Liver (tissue), 9 donors: ENCODE measurements around the gene UBA3. TPM values are rescaled to one million over a fixed set of nuclear protein-coding genes. Genes with fewer than 3 reads are reported as not detected.

Experiments used
- DNase-seq: peaks from one replicate; pipeline ENCODE4 v3.0.0-alpha.2; 2017; ENCODE audit warnings: low spot score
- H3K27ac ChIP-seq, 2 donors: one replicate each; pipeline ENCODE4 v1.7.0; 2013; ENCODE audit warnings: inconsistent platforms in 2 of 2, low read length in 2 of 2, control low read depth in 1 of 2, low read depth in 1 of 2, mild to moderate bottlenecking in 1 of 2
- H3K27me3 ChIP-seq, 4 donors: one replicate each; pipeline versions ENCODE4 v1.6.1 to v1.7.0; 2013; ENCODE audit warnings: low read length in 3 of 4, inconsistent platforms in 1 of 4, mild to moderate bottlenecking in 1 of 4, moderate library complexity in 1 of 4; ENCODE audit not compliant: control insufficient read depth in 4 of 4, insufficient read depth in 4 of 4
- H3K36me3 ChIP-seq, 4 donors: one replicate each; pipeline versions ENCODE4 v1.6.1 to v1.7.0; 2013; ENCODE audit warnings: low read length in 3 of 4, mild to moderate bottlenecking in 3 of 4, low read depth in 1 of 4, moderate library complexity in 1 of 4; ENCODE audit not compliant: control insufficient read depth in 4 of 4, insufficient read depth in 3 of 4
- H3K4me1 ChIP-seq, 4 donors: one replicate each; pipeline versions ENCODE4 v1.6.1 to v1.7.0; 2013; ENCODE audit warnings: low read length in 3 of 4, mild to moderate bottlenecking in 3 of 4, moderate library complexity in 1 of 4; ENCODE audit not compliant: control insufficient read depth in 4 of 4, insufficient read depth in 4 of 4
- H3K4me3 ChIP-seq, 3 donors: one replicate each; pipeline versions ENCODE4 v1.6.1 to v1.7.0; 2013; ENCODE audit warnings: low read length in 3 of 3, control low read depth in 1 of 3, low read depth in 1 of 3, mild to moderate bottlenecking in 1 of 3
- H3K9ac ChIP-seq, 2 donors: one replicate each; pipeline ENCODE4 v1.7.0; 2013; ENCODE audit warnings: low read length in 2 of 2, mild to moderate bottlenecking in 2 of 2, moderate library complexity in 2 of 2, control low read depth in 1 of 2, low read depth in 1 of 2
- H3K9me3 ChIP-seq, 4 donors: one replicate each; pipeline versions ENCODE4 v1.6.1 to v1.7.0; 2013; ENCODE audit warnings: low read length in 3 of 4; ENCODE audit not compliant: control insufficient read depth in 4 of 4
- EGR1 ChIP-seq, 2 donors: IDR thresholded peaks; 2 replicates each; pipeline ENCODE4 v1.6.1; 2016 to 2018; ENCODE audit warnings: antibody characterized with exemption in 2 of 2, low read depth in 2 of 2
- GABPA ChIP-seq, 2 donors: IDR thresholded peaks in 1 of 2; conservative IDR thresholded peaks in 1 of 2; 2 replicates each; pipeline ENCODE4 v1.6.1; 2016; ENCODE audit warnings: antibody characterized with exemption in 2 of 2, mild to moderate bottlenecking in 1 of 2, moderate library complexity in 1 of 2
- HNF4A ChIP-seq, 2 donors: conservative IDR thresholded peaks; 2 replicates each; pipeline ENCODE4 v1.6.1; 2016; ENCODE audit warnings: antibody characterized with exemption in 2 of 2, mild to moderate bottlenecking in 2 of 2
- HNF4G ChIP-seq: IDR thresholded peaks from 2 replicates; pipeline ENCODE4 v1.6.1; 2016; ENCODE audit warnings: antibody characterized with exemption
- JUND ChIP-seq, 2 donors: IDR thresholded peaks; 2 replicates each; pipeline ENCODE4 v1.6.1; 2016; ENCODE audit warnings: antibody characterized with exemption in 2 of 2
- NR2F2 ChIP-seq: IDR thresholded peaks from 2 replicates; pipeline ENCODE4 v1.6.1; 2016; ENCODE audit warnings: antibody characterized with exemption
- RAD21 ChIP-seq, 2 donors: IDR thresholded peaks; 2 replicates each; pipeline ENCODE4 v1.6.1; 2016; ENCODE audit warnings: antibody characterized with exemption in 2 of 2, mild to moderate bottlenecking in 2 of 2
- RXRA ChIP-seq, 2 donors: IDR thresholded peaks; 2 replicates each; pipeline ENCODE4 v1.6.1; 2017 to 2018; ENCODE audit warnings: antibody characterized with exemption in 2 of 2, mild to moderate bottlenecking in 1 of 2
- SP1 ChIP-seq: IDR thresholded peaks from 2 replicates; pipeline ENCODE4 v1.6.1; 2018; ENCODE audit warnings: antibody characterized with exemption, mild to moderate bottlenecking
- YY1 ChIP-seq: IDR thresholded peaks from 2 replicates; pipeline ENCODE4 v1.6.1; 2016; ENCODE audit warnings: antibody characterized with exemption, mild to moderate bottlenecking
- ZBTB33 ChIP-seq: IDR thresholded peaks from 2 replicates; pipeline ENCODE4 v1.6.1; 2016; ENCODE audit warnings: antibody characterized with exemption
- WGBS: extraction: QIAGEN DNeasy Blood & Tissue Kit; methylation state at CpG from one replicate; pipeline ENCODE4 v1.1.7; 2013; 5-methylcytosine and 5-hydroxymethylcytosine counted together
- polyA plus RNA-seq, 2 donors: library from polyadenylated mRNA; stranded (reverse) in 1 of 2; unstranded in 1 of 2; fragments of 200-250 nt in 1 of 2; fragments of >200 nt in 1 of 2; fragmentation: Nextera tagmentation in 1 of 2; extraction: Ambion mirVana in 1 of 2; gene quantifications; one replicate each; pipeline versions ENCODE4 v1.2.1 to v1.2.3, GENCODE V29; 2013 to 2015
- total RNA-seq, 2 donors: library from RNA; depleted of rRNA; stranded (reverse); fragments of >200 nt; gene quantifications; one replicate each; pipeline ENCODE4 v1.2.3, GENCODE V29; 2014
- TF ChIP-seq, protein P1 (sequence below): IDR thresholded peaks from 2 replicates; pipeline ENCODE4 v1.6.1; 2016; ENCODE audit warnings: antibody characterized with exemption
- TF ChIP-seq, protein P2 (sequence below): IDR thresholded peaks from 2 replicates; pipeline ENCODE4 v1.6.1; 2016; ENCODE audit warnings: antibody characterized with exemption, mild to moderate bottlenecking
- TF ChIP-seq, protein P3 (sequence below): fragments of 150-350 bp; IDR thresholded peaks from 2 replicates; pipeline ENCODE4 v1.5.1; 2017; ENCODE audit warnings: improper control_type of control experiment, low read depth, low read length; ENCODE audit not compliant: missing input control
- donor health status: healthy.
- donor health status: healthy.
- donor health status: healthy.
- donor health status: healthy.
- donor health status: healthy.

UBA3 gene
- total and polyA plus RNA-seq, 4 donors: 13.1 to 34.4 (median 26.4) TPM

DNA sequence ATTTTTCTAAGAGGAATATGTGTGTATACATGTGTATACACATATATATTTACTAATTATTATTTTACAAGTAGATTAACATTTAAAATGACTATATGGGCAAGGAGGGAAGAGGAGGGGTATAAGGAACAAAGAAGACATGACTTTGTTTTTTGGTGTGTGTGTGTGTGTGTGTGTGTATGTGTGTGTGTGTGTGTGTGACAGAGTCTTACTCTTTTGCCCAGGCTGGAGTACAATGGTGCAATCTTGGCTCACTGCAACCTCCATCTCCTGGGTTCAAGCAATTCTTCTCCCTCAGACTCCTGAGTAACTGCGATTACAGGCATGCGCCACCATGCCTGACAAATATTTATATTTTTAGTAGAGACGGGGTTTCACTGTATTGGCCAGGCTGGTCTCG is 64.1 kb downstream of the UBA3 start:
- peaks cover 0 to 13% (median 3%) of the 10 kb centered on the region in 4 donors for H3K4me1 ChIP-seq
- no peak overlapping the region for H3K27ac ChIP-seq
- H3K36me3 ChIP-seq: peaks cover 0 to 2% (median 0%) of the 10 kb centered on the region in 4 donors
- no peak overlapping the region for H3K9ac ChIP-seq
- H3K4me3 ChIP-seq: no peak overlapping the region
- no peak for DNase-seq
- TF ChIP-seq EGR1 (IDR thresholded peaks at IDR 0.05; ENCODE audit: low read depth in 2 of 2) (no peak), ZBTB33 (no peak), NR2F2 (no peak), RAD21 (IDR thresholded peaks at IDR 0.05) (no peak), SP1 (no peak)
- H3K9me3 ChIP-seq: no peaks in the 10 kb centered on the region
- 98% methylated on average over 4 of the region's 4 CpGs for WGBS
- no peaks in the 10 kb centered on the region for H3K27me3 ChIP-seq

DNA sequence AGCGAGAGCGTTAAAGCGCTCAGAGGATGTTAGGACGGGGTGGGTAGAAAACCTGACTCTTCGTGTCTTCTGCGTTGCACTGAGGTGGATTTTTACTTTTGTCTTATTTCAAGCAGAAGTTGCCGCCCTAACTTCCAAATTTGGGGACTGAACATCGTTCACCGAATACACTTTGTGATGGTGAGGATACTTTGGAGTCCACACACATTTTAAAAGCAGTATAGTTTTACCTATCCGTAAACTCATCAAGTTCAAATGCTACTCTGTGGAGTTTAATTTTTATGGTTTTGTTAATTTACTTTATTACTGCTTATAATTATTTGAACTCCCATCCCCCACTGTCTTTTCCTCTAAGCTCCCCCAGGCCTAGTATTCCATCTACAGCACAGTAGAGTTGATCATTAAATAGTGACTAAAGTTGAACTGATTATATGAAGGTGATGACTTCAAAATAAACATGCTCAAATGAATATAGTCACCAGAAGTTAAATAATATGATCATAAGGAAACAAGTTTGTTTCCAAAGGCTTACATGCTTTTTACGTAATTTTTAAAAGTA is 66.1 kb downstream of the UBA3 start:
- H3K36me3 ChIP-seq: no peaks in the 10 kb centered on the region
- no peaks in the 10 kb centered on the region for H3K9me3 ChIP-seq
- peaks cover 0 to 13% (median 3%) of the 10 kb centered on the region in 4 donors for H3K4me1 ChIP-seq
- no peak for DNase-seq
- 19% methylated on average over 11 of the region's 11 CpGs for WGBS
- H3K27me3 ChIP-seq: no peaks in the 10 kb centered on the region
- TF ChIP-seq GABPA (IDR thresholded peaks at IDR 0.05 in 1 of 2, conservative IDR thresholded peaks at IDR 0.05 in 1 of 2) (no peak), NR2F2 (no peak), HNF4A (conservative IDR thresholded peaks at IDR 0.05) (no peak), YY1 (no peak), HNF4G (no peak), JUND (IDR thresholded peaks at IDR 0.05) (no peak), RXRA (IDR thresholded peaks at IDR 0.05) (no peak)
- TF ChIP-seq, protein P1, sequence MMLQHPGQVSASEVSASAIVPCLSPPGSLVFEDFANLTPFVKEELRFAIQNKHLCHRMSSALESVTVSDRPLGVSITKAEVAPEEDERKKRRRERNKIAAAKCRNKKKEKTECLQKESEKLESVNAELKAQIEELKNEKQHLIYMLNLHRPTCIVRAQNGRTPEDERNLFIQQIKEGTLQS: no peak
- TF ChIP-seq, protein P2, sequence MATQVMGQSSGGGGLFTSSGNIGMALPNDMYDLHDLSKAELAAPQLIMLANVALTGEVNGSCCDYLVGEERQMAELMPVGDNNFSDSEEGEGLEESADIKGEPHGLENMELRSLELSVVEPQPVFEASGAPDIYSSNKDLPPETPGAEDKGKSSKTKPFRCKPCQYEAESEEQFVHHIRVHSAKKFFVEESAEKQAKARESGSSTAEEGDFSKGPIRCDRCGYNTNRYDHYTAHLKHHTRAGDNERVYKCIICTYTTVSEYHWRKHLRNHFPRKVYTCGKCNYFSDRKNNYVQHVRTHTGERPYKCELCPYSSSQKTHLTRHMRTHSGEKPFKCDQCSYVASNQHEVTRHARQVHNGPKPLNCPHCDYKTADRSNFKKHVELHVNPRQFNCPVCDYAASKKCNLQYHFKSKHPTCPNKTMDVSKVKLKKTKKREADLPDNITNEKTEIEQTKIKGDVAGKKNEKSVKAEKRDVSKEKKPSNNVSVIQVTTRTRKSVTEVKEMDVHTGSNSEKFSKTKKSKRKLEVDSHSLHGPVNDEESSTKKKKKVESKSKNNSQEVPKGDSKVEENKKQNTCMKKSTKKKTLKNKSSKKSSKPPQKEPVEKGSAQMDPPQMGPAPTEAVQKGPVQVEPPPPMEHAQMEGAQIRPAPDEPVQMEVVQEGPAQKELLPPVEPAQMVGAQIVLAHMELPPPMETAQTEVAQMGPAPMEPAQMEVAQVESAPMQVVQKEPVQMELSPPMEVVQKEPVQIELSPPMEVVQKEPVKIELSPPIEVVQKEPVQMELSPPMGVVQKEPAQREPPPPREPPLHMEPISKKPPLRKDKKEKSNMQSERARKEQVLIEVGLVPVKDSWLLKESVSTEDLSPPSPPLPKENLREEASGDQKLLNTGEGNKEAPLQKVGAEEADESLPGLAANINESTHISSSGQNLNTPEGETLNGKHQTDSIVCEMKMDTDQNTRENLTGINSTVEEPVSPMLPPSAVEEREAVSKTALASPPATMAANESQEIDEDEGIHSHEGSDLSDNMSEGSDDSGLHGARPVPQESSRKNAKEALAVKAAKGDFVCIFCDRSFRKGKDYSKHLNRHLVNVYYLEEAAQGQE: no peak
- TF ChIP-seq, protein P3, sequence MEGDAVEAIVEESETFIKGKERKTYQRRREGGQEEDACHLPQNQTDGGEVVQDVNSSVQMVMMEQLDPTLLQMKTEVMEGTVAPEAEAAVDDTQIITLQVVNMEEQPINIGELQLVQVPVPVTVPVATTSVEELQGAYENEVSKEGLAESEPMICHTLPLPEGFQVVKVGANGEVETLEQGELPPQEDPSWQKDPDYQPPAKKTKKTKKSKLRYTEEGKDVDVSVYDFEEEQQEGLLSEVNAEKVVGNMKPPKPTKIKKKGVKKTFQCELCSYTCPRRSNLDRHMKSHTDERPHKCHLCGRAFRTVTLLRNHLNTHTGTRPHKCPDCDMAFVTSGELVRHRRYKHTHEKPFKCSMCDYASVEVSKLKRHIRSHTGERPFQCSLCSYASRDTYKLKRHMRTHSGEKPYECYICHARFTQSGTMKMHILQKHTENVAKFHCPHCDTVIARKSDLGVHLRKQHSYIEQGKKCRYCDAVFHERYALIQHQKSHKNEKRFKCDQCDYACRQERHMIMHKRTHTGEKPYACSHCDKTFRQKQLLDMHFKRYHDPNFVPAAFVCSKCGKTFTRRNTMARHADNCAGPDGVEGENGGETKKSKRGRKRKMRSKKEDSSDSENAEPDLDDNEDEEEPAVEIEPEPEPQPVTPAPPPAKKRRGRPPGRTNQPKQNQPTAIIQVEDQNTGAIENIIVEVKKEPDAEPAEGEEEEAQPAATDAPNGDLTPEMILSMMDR: no peak
- peak overlapping the region; percentile 87 to 88 for H3K27ac ChIP-seq
- peak overlapping the region; percentile 24 to 54 for H3K9ac ChIP-seq
- peak overlapping the region; percentile 74 to 94 (median 82) for H3K4me3 ChIP-seq
